Measurements from ENCODE around the gene MEMO1. TPM values are rescaled to one million over a fixed set of nuclear protein-coding genes. Genes with fewer than 3 reads are reported as not detected.
"Not testable (repeated sequence)": the region's sequence is repeated elsewhere in the genome, so short reads cannot be mapped to it uniquely, and the experiment has no call there.

The MEMO1 gene
- total RNA-seq = 35.1 and 37.6 TPM in 2 replicates

DNA sequence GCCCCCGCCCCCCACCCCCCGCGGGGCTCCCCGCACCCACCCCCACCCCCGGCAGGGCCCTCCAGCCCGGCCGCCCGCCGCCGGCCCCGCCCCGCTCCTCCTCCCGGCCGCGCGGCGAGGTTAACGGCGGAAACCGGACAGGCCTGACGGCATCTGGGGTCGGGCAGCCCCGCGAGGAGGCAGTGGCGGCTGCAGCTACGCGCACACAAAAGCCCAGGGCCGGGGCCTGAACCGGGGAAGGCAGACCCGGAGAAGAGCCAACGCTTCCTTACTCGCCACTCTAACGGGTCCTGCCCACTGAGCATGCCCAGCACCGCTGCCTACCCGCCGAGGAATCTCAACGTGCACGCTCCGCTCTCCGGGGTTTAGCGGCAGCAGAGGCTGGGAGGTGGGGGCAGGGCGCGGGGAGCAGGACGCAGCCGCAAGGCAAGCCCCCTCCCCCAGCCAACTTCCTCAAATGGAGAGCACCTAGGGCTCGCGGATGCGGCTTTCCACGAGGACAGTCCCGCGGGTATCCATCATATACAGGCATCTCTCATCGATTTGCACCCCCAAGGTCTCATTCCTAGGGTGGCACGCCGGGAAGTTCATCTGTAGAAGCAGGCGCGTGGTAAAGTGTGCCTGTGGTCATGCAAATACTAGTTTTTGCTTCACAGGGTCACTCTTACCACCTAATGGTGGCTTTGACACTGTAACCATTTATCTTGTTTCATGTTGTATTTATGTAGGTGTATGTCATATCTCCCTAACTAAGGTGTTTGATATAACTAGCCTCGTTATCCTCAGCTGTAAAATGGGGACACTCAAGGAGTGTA, at the start of gene MEMO1:
Gene MEMO1, minus strand, starts transcription at position 339 of the 815 bp plus-strand sequence. CDS start 761 bp downstream, outside the sequence.
- peak within 1 kb of the TSS; percentile 90 for H3K4me3 ChIP-seq (ENCODE audit: insufficient read depth, low read length)
- peak; percentile 99 for DNase-seq (ENCODE audit: insufficient read length, low spot score, missing footprints)
- H3K79me2 ChIP-seq (ENCODE audit: insufficient read depth, low read length) = peaks cover 39% of the 10 kb centered on the region
- no peaks in the 10 kb centered on the region for H3K9me3 ChIP-seq (ENCODE audit: low read depth, low read length)
- peaks cover 10% of the 10 kb centered on the region for H3K4me1 ChIP-seq (ENCODE audit: insufficient read depth, low read length)
- TF ChIP-seq, protein P1, sequence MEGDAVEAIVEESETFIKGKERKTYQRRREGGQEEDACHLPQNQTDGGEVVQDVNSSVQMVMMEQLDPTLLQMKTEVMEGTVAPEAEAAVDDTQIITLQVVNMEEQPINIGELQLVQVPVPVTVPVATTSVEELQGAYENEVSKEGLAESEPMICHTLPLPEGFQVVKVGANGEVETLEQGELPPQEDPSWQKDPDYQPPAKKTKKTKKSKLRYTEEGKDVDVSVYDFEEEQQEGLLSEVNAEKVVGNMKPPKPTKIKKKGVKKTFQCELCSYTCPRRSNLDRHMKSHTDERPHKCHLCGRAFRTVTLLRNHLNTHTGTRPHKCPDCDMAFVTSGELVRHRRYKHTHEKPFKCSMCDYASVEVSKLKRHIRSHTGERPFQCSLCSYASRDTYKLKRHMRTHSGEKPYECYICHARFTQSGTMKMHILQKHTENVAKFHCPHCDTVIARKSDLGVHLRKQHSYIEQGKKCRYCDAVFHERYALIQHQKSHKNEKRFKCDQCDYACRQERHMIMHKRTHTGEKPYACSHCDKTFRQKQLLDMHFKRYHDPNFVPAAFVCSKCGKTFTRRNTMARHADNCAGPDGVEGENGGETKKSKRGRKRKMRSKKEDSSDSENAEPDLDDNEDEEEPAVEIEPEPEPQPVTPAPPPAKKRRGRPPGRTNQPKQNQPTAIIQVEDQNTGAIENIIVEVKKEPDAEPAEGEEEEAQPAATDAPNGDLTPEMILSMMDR (IDR thresholded peaks at IDR 0.05; ENCODE audit: extremely low read depth, low read depth, low read length) = no peak
- peaks cover 2% of the 10 kb centered on the region for H3K36me3 ChIP-seq (ENCODE audit: insufficient read depth, low read length)
- peaks cover 26% of the 10 kb centered on the region for H4K20me1 ChIP-seq (ENCODE audit: insufficient read depth, low read length)
- H2AFZ ChIP-seq (ENCODE audit: low read length) = peak within 1 kb of the TSS; percentile 95
- peak within 1 kb of the TSS; percentile 97 for H3K4me2 ChIP-seq (ENCODE audit: insufficient read depth, low read length)
- H3K27me3 ChIP-seq (ENCODE audit: insufficient read depth, low read length) = no peaks in the 10 kb centered on the region
- H3K27ac ChIP-seq (ENCODE audit: low read depth, low read length) = peak within 1 kb of the TSS; percentile 74

DNA sequence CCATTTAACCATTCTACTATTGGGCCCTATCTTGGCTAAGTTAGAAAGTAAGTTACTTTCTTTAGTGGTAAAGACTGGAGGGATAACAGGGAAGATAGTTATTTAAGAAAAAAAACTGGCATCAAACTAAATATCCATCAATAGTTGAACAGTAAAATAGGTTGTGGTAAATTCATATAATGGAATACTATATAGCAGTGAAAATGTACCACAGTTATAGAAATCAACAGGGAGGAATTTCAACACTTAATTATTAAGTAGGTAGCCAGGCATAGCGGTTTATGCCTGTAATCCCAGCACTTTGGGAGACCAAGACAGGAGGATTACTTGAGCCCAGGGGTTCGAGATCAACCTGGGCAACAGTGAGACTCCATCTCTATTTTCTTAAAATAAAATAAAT, 49.5 kb upstream of the MEMO1 start:
- Histone ChIP-seq H3K36me3 (ENCODE audit: insufficient read depth, low read length) (no peaks in the 10 kb centered on the region), H4K20me1 (ENCODE audit: insufficient read depth, low read length) (no peaks in the 10 kb centered on the region), H3K79me2 (ENCODE audit: insufficient read depth, low read length) (peaks cover 6% of the 10 kb centered on the region), H3K9me3 (ENCODE audit: low read depth, low read length) (no peaks in the 10 kb centered on the region), H3K4me1 (ENCODE audit: insufficient read depth, low read length) (peaks cover 11% of the 10 kb centered on the region), H3K27ac (ENCODE audit: low read depth, low read length) (no peak overlapping the region), H2AFZ (ENCODE audit: low read length) (no peak overlapping the region), H3K4me2 (ENCODE audit: insufficient read depth, low read length) (no peak overlapping the region), H3K27me3 (ENCODE audit: insufficient read depth, low read length) (no peaks in the 10 kb centered on the region), H3K4me3 (ENCODE audit: insufficient read depth, low read length) (no peak overlapping the region)
- no peak for DNase-seq (ENCODE audit: insufficient read length, low spot score, missing footprints)
- TF ChIP-seq, protein P1 (IDR thresholded peaks at IDR 0.05; ENCODE audit: extremely low read depth, low read depth, low read length) = no peak

DNA sequence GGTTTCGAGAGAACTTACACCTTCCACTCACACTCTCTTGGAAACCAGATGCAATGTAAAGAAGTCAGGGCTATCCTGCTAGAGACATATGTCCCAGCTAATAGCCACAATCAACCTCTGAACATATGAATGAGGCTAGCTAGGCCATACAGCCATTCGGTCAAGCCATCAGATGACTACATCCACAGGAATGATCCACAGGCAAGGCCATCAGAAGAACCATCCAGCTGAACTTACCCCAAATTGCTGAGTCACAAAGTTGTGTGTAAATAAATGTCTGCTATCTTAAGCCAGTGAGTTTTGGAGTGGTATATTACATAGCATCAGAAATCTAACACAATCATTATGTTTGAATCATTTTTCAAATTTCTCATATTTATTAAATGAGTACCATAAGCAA, 47.3 kb upstream of the MEMO1 start:
- no peak overlapping the region for H2AFZ ChIP-seq (ENCODE audit: low read length)

DNA sequence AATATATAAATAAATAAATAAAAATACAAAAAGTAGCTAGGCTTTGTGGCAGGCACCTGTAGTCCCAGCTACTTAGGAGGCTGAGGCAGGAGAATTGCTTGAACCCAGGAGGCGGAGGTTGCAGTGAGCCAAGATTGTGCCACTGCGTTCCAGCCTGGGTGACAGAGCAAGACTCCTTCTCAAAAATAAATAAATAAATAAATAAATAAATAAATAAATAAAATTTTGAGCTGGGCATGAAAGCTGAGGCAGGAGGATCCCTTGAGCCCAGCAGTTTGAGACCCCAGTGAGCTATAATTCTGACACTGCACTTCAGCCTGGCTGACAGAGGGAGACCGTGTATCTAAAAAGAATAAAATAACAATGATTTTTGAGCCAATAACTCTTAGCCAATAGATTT, 43.8 kb upstream of the MEMO1 start:
- not testable (repeated sequence) for H3K27ac ChIP-seq (ENCODE audit: low read depth, low read length); H4K20me1 ChIP-seq (ENCODE audit: insufficient read depth, low read length); H3K4me2 ChIP-seq (ENCODE audit: insufficient read depth, low read length); H2AFZ ChIP-seq (ENCODE audit: low read length); H3K27me3 ChIP-seq (ENCODE audit: insufficient read depth, low read length); H3K79me2 ChIP-seq (ENCODE audit: insufficient read depth, low read length); H3K36me3 ChIP-seq (ENCODE audit: insufficient read depth, low read length); H3K4me1 ChIP-seq (ENCODE audit: insufficient read depth, low read length); DNase-seq (ENCODE audit: insufficient read length, low spot score, missing footprints); H3K4me3 ChIP-seq (ENCODE audit: insufficient read depth, low read length); H3K9me3 ChIP-seq (ENCODE audit: low read depth, low read length)

More for the DNA sequence above, 47.3 kb upstream of the MEMO1 start:
- Histone ChIP-seq H4K20me1 (ENCODE audit: insufficient read depth, low read length) (no peaks in the 10 kb centered on the region), H3K27ac (ENCODE audit: low read depth, low read length) (no peak overlapping the region), H3K4me1 (ENCODE audit: insufficient read depth, low read length) (peaks cover 11% of the 10 kb centered on the region), H3K79me2 (ENCODE audit: insufficient read depth, low read length) (no peaks in the 10 kb centered on the region), H3K4me3 (ENCODE audit: insufficient read depth, low read length) (no peak overlapping the region), H3K9me3 (ENCODE audit: low read depth, low read length) (no peaks in the 10 kb centered on the region), H3K4me2 (ENCODE audit: insufficient read depth, low read length) (no peak overlapping the region), H3K36me3 (ENCODE audit: insufficient read depth, low read length) (no peaks in the 10 kb centered on the region), H3K27me3 (ENCODE audit: insufficient read depth, low read length) (no peaks in the 10 kb centered on the region)
- TF ChIP-seq, protein P1 (IDR thresholded peaks at IDR 0.05; ENCODE audit: extremely low read depth, low read depth, low read length) = no peak
- DNase-seq (ENCODE audit: insufficient read length, low spot score, missing footprints) = peak; percentile 58
